GM12801 (cell line): Measurements from ENCODE around the gene LRSAM1.

Experiments used
- CTCF ChIP-seq: IDR thresholded peaks from one replicate; pipeline ENCODE4 v1.5.1; 2011; ENCODE audit warnings: control low read depth; ENCODE audit not compliant: insufficient read length; ENCODE audit errors: extremely low read depth

Gene LRSAM1

GRCh38 chr9:127482662-127483061 lies 31.4 kb downstream of the LRSAM1 start:
- TF ChIP-seq CTCF = no peak

GRCh38 chr9:127485995-127486394 lies 34.7 kb downstream of the LRSAM1 start:
- TF ChIP-seq CTCF = no peak

GRCh38 chr9:127488946-127489345 lies 37.6 kb downstream of the LRSAM1 start:
- TF ChIP-seq CTCF = no peak

- no peak for TF ChIP-seq CTCF
Observed at GRCh38 chr9:127489471-127490115, 38.3 kb downstream of the LRSAM1 start.

- TF ChIP-seq CTCF = no peak
Observed at GRCh38 chr9:127490535-127491230, 39.4 kb downstream of the LRSAM1 start.

- TF ChIP-seq CTCF = no peak
Observed at GRCh38 chr9:127491516-127491915, 40.2 kb downstream of the LRSAM1 start.

- no peak for TF ChIP-seq CTCF
Observed at GRCh38 chr9:127492616-127493015, 41.3 kb downstream of the LRSAM1 start.
